Loucy (cell line): ENCODE measurements around the gene AKR1C1.
"Not testable (repeated sequence)": the region's sequence is repeated elsewhere in the genome, so short reads cannot be mapped to it uniquely, and the experiment has no call there.

Experiments used
- H2AFZ ChIP-seq: fragments of 200-600 bp; sonication (generic); 2 replicates; pipeline ENCODE4 v1.6.0; 2016; ENCODE audit warnings: antibody characterized with exemption, mild to moderate bottlenecking, low read length, moderate library complexity
- H3F3A ChIP-seq: fragments of 200-600 bp; 2 replicates; pipeline ENCODE4 v1.6.0; 2016; ENCODE audit warnings: antibody characterized with exemption, low read depth, mild to moderate bottlenecking
- H3K27me3 ChIP-seq: fragments of 200-600 bp; sonication (generic); 2 replicates; pipeline ENCODE4 v1.6.1; 2014; ENCODE audit warnings: low read length, mild to moderate bottlenecking; ENCODE audit not compliant: insufficient read depth, poor library complexity, severe bottlenecking
- H3K36me3 ChIP-seq: fragments of 200-600 bp; sonication (generic); 2 replicates; pipeline ENCODE4 v1.6.1; 2016; ENCODE audit warnings: low read length; ENCODE audit not compliant: insufficient read depth
- H3K4me1 ChIP-seq: fragments of 200-600 bp; sonication (generic); 2 replicates; pipeline ENCODE4 v1.5.1; 2014; ENCODE audit warnings: low read length, mild to moderate bottlenecking; ENCODE audit not compliant: insufficient read depth, poor library complexity, severe bottlenecking
- H3K4me2 ChIP-seq: fragments of 200-600 bp; sonication (generic); 2 replicates; pipeline ENCODE4 v1.6.0; 2014; ENCODE audit warnings: antibody characterized with exemption, low read length, low read depth, mild to moderate bottlenecking; ENCODE audit not compliant: poor library complexity, severe bottlenecking
- H3K4me3 ChIP-seq: fragments of 200-600 bp; sonication (generic); 2 replicates; pipeline ENCODE4 v1.5.1; 2014; ENCODE audit warnings: low read length, mild to moderate bottlenecking, mixed read lengths; ENCODE audit not compliant: poor library complexity, severe bottlenecking
- H3K79me2 ChIP-seq: fragments of 200-600 bp; sonication (generic); 2 replicates; pipeline ENCODE4 v1.6.1; 2014; ENCODE audit warnings: low read length; ENCODE audit not compliant: insufficient read depth
- H3K9ac ChIP-seq: fragments of 200-600 bp; sonication (generic); 2 replicates; pipeline ENCODE4 v1.6.0; 2014; ENCODE audit warnings: mild to moderate bottlenecking, low read depth, low read length, moderate library complexity; ENCODE audit not compliant: poor library complexity, severe bottlenecking
- H3K9me2 ChIP-seq: fragments of 200-600 bp; sonication (generic); replicated peaks from 2 replicates; pipeline ENCODE4 v1.6.1; 2016; ENCODE audit warnings: low read depth, low read length, mixed read lengths
- H3K9me3 ChIP-seq: fragments of 200-600 bp; sonication (generic); 2 replicates; pipeline ENCODE4 v1.6.1; 2014; ENCODE audit warnings: mild to moderate bottlenecking, antibody characterized with exemption, low read length, low read depth; ENCODE audit not compliant: insufficient read depth
- H4K20me1 ChIP-seq: fragments of 200-600 bp; sonication (generic); 2 replicates; pipeline ENCODE4 v1.6.0; 2014; ENCODE audit warnings: antibody characterized with exemption, low read length, mild to moderate bottlenecking; ENCODE audit not compliant: insufficient read depth, poor library complexity, severe bottlenecking
- EZH2phosphoT487 ChIP-seq: fragments of 200-600 bp; IDR thresholded peaks from 2 replicates; pipeline ENCODE4 v1.6.1; 2018; ENCODE audit warnings: antibody characterized with exemption, mild to moderate bottlenecking, moderate library complexity, borderline replicate concordance
- TF ChIP-seq, protein P1 (sequence below): fragments of 200-600 bp; sonication (generic); conservative IDR thresholded peaks from 2 replicates; pipeline ENCODE4 v1.5.1; 2014; ENCODE audit warnings: mild to moderate bottlenecking, antibody characterized with exemption, low read length

The AKR1C1 gene

GRCh38 chr10:5023177-5023805 is 60.1 kb downstream of the AKR1C1 start:
- Histone ChIP-seq H3K27me3 (no peaks in the 10 kb centered on the region), H3K4me2 (no peak overlapping the region), H3K4me3 (no peak overlapping the region), H3K9me2 (no peaks in the 10 kb centered on the region), H3K36me3 (no peaks in the 10 kb centered on the region), H2AFZ (no peak overlapping the region), H3K79me2 (no peaks in the 10 kb centered on the region), H3K4me1 (peaks cover 16% of the 10 kb centered on the region), H3K9ac (no peak overlapping the region), H4K20me1 (no peaks in the 10 kb centered on the region), H3F3A (no peaks in the 10 kb centered on the region), H3K9me3 (no peaks in the 10 kb centered on the region; the same call in 1 of the 2 replicates)
- TF ChIP-seq, protein P1, sequence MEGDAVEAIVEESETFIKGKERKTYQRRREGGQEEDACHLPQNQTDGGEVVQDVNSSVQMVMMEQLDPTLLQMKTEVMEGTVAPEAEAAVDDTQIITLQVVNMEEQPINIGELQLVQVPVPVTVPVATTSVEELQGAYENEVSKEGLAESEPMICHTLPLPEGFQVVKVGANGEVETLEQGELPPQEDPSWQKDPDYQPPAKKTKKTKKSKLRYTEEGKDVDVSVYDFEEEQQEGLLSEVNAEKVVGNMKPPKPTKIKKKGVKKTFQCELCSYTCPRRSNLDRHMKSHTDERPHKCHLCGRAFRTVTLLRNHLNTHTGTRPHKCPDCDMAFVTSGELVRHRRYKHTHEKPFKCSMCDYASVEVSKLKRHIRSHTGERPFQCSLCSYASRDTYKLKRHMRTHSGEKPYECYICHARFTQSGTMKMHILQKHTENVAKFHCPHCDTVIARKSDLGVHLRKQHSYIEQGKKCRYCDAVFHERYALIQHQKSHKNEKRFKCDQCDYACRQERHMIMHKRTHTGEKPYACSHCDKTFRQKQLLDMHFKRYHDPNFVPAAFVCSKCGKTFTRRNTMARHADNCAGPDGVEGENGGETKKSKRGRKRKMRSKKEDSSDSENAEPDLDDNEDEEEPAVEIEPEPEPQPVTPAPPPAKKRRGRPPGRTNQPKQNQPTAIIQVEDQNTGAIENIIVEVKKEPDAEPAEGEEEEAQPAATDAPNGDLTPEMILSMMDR = no peak
- TF ChIP-seq EZH2phosphoT487 = no peak

GRCh38 chr10:5025461-5025881 is 62.3 kb downstream of the AKR1C1 start:
- 0 out of 2 replicates have a peak overlapping the region, but pooled peaks have one; percentile 50 for H2AFZ ChIP-seq
- H3K9me2 ChIP-seq, H3K4me3 ChIP-seq, H4K20me1 ChIP-seq, H3K9me3 ChIP-seq, H3F3A ChIP-seq, H3K9ac ChIP-seq, H3K36me3 ChIP-seq, H3K79me2 ChIP-seq, H3K27me3 ChIP-seq: not testable (repeated sequence)
- peaks cover 11% of the 10 kb centered on the region for H3K4me1 ChIP-seq
- H3K4me2 ChIP-seq = peak overlapping the region; percentile 40

DNA sequence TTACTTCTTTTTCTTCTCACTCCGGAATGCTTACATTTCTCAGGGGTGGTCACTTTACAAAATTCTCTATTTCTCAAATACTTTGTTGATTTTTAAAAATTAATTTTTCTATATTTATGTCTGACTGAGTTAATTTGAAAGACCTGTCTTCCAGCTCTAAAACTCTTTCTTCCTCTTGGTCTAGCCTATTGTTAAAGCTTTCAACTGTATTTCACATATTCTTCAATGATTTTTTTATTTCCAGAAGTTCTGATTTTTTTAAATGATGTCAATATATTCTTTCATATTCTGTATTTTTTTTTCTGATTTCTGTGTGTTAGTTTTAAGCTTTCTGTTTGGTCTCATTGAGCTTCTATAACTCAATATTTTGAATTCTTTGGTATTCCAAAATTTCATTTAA is 67.8 kb downstream of the AKR1C1 start:
- Histone ChIP-seq H2AFZ (no peak overlapping the region), H3K4me3 (no peak overlapping the region), H4K20me1 (no peaks in the 10 kb centered on the region), H3K27me3 (no peaks in the 10 kb centered on the region), H3K9me2 (no peaks in the 10 kb centered on the region), H3K36me3 (no peaks in the 10 kb centered on the region), H3K9me3 (peaks cover 16% of the 10 kb centered on the region; the same call in 1 of the 2 replicates), H3F3A (no peaks in the 10 kb centered on the region), H3K79me2 (no peaks in the 10 kb centered on the region), H3K4me1 (no peaks in the 10 kb centered on the region), H3K9ac (no peak overlapping the region), H3K4me2 (no peak overlapping the region)
- TF ChIP-seq EZH2phosphoT487 = no peak
- TF ChIP-seq, protein P1 = no peak

- H3K79me2 ChIP-seq, H3K9ac ChIP-seq, H3F3A ChIP-seq, H3K4me1 ChIP-seq, H3K4me2 ChIP-seq, H3K36me3 ChIP-seq, H2AFZ ChIP-seq, H3K27me3 ChIP-seq, H4K20me1 ChIP-seq, H3K4me3 ChIP-seq, H3K9me2 ChIP-seq: not testable (repeated sequence)
- peaks cover 16% of the 10 kb centered on the region; the same call in 1 of the 2 replicates for H3K9me3 ChIP-seq
Observed at GRCh38 chr10:5031588-5031987, 68.4 kb downstream of the AKR1C1 start.

DNA sequence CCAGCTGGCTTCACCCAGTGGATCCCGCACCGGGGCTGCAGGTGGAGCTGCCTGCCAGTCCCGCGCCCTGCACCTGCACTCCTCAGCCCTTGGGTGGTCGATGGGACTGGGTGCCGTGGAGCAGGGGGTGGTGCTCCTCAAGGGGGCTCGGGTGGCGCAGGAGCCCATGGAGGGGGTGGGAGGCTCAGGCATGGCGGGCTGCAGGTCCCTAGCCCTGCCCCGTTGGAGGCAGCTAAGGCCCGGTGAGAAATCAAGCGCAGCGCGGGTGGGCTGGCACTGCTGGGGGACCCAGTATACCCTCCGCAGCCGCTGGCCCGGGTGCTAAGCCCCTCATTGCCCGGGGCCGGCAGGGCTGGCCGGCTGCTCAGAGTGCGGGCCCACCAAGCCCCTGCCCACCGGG is 69.2 kb downstream of the AKR1C1 start:
- not testable (repeated sequence) for H2AFZ ChIP-seq, H3K36me3 ChIP-seq, H3K4me2 ChIP-seq, H3K79me2 ChIP-seq, H4K20me1 ChIP-seq, H3K4me1 ChIP-seq, H3K4me3 ChIP-seq, H3K9ac ChIP-seq, H3F3A ChIP-seq, H3K27me3 ChIP-seq, H3K9me2 ChIP-seq
- H3K9me3 ChIP-seq = peaks cover 16% of the 10 kb centered on the region; the same call in 1 of the 2 replicates
